Measurements from ENCODE around the gene SMG1. TPM values are rescaled to one million over a fixed set of nuclear protein-coding genes. Genes with fewer than 3 reads are reported as not detected.

The SMG1 gene
- total and polyA plus RNA-seq, 2 of the 13 experiments (the other 11 are each of a cell fraction or from before 2014, with no cell fraction given): 48.7 to 53.7 TPM

- no peak overlapping the region for H2AFZ ChIP-seq (ENCODE audit: low read length)
- ChIA-PET CTCF (ENCODE audit: low intra/inter-chr PET ratio, low total read pairs) (no interaction called here), POLR2A (interaction anchor here (1.0 kb wide), 1 partner anchor 100 kb away, joined by 3 read pairs; the partner anchor contains the start of gene COQ7)
- peaks cover 12% of the 10 kb centered on the region for H3K4me1 ChIP-seq (ENCODE audit: insufficient read depth, low read length)
- H3K27me3 ChIP-seq (ENCODE audit: control insufficient read depth in 1 of 2, insufficient read depth in 2 of 2, low read length in 2 of 2): peaks cover 1 to 7% of the 10 kb centered on the region in 2 experiments; a peak in 3 of 5 replicates
- no peaks in the 10 kb centered on the region for H3K36me3 ChIP-seq (replicated peaks in 1 of 2; ENCODE audit: control insufficient read depth in 1 of 2, insufficient read depth in 2 of 2, low read length in 2 of 2)
- in situ Hi-C loops (cut with HindIII; ENCODE audit: extremely low pct_ligation_motif_present, low pct_unique_long_range_greater_than_20kb) (loop anchor here (10.0 kb wide), 1 partner anchor 62 kb away; no protein-coding TSS in a partner anchor), intact Hi-C loops (cut with micrococcal nuclease; ENCODE audit: unreplicated experiment) (loop anchor here (5.0 kb wide), 1 partner anchor 54 kb away; no protein-coding TSS in a partner anchor)
- ATAC-seq (no peak), FAIRE-seq (no peak), DNase-seq (ENCODE audit: low spot score) (no peak)
- H3K4me2 ChIP-seq (ENCODE audit: low read depth, low read length): no peak overlapping the region
- BruUV-seq (replicated peaks): no TSS peak
- no peaks in the 10 kb centered on the region for H3K79me2 ChIP-seq (ENCODE audit: insufficient read depth, low read length)
- no peak for TF ChIP-seq XBP1 (CRISPR knock-in tag; IDR thresholded peaks at IDR 0.05)
- no peak for TF ChIP-seq SALL1 (CRISPR knock-in tag; IDR thresholded peaks at IDR 0.05)
- no peak for TF ChIP-seq TARDBP (CRISPR knock-in tag; IDR thresholded peaks at IDR 0.05)
- no peak for TF ChIP-seq ZNF235 (CRISPR knock-in tag; IDR thresholded peaks at IDR 0.05; ENCODE audit: borderline replicate concordance)
- TF ChIP-seq NKX3-1 (CRISPR knock-in tag; IDR thresholded peaks at IDR 0.05): no peak
- TF ChIP-seq ZNF788 (CRISPR knock-in tag; IDR thresholded peaks at IDR 0.05; ENCODE audit: borderline replicate concordance): no peak
- TF ChIP-seq TAF15 (IDR thresholded peaks at IDR 0.05; ENCODE audit: low read depth, low read length, poor library complexity, severe bottlenecking): no peak
- no peak for TF ChIP-seq ZNF83 (CRISPR knock-in tag; IDR thresholded peaks at IDR 0.05; ENCODE audit: borderline replicate concordance)
- no peak for TF ChIP-seq SRF (IDR thresholded peaks at IDR 0.05; ENCODE audit: low read depth, low read length)
- no peak for TF ChIP-seq RARG (CRISPR knock-in tag; IDR thresholded peaks at IDR 0.05; ENCODE audit: low read depth)
- no peak for TF ChIP-seq EEA1 (CRISPR knock-in tag; IDR thresholded peaks at IDR 0.05; ENCODE audit: borderline replicate concordance)
- no peak overlapping the region for H3K27ac ChIP-seq (ENCODE audit: extremely low read length, insufficient read depth, low read length)
- no peaks in the 10 kb centered on the region for H3K9me3 ChIP-seq (ENCODE audit: low read length)
- H4K20me1 ChIP-seq (ENCODE audit: insufficient read depth, low read length): no peaks in the 10 kb centered on the region
- no peak overlapping the region for H3K4me3 ChIP-seq (replicated peaks in 1 of 3; ENCODE audit: insufficient read depth in 1 of 3, low read depth in 2 of 3, low read length in 3 of 3)
- H3K9ac ChIP-seq (ENCODE audit: insufficient read depth, low read depth, low read length): no peak overlapping the region
- WGBS (ENCODE audit: low lambda C conversion rate): 79% methylated on average over 5 of the region's 5 CpGs
These were observed 40.6 kb upstream of the SMG1 start for GRCh38 chr16:18966791-18967190.
